Mesendoderm (in vitro differentiated cells): ENCODE data around the gene FAXC.

Experiments used
- DNase-seq: peaks from one replicate; pipeline ENCODE4 v3.0.0; 2013
- H2AK5ac ChIP-seq: 2 replicates; pipeline ENCODE4 v1.6.1; 2013; ENCODE audit warnings: low read length, inconsistent platforms
- H2BK120ac ChIP-seq: 2 replicates; pipeline ENCODE4 v1.6.1; 2013; ENCODE audit warnings: low read depth, mild to moderate bottlenecking, low read length, moderate library complexity, mixed read lengths
- H2BK15ac ChIP-seq: replicated peaks from 2 replicates; pipeline ENCODE4 v1.6.1; 2013; ENCODE audit warnings: low read depth, mild to moderate bottlenecking, moderate library complexity
- H2BK5ac ChIP-seq: 2 replicates; pipeline ENCODE4 v1.6.1; 2013; ENCODE audit warnings: low read length, inconsistent platforms
- H3K18ac ChIP-seq: 2 replicates; pipeline ENCODE4 v1.6.1; 2013; ENCODE audit warnings: mild to moderate bottlenecking, low read length, mixed read lengths
- H3K23ac ChIP-seq: one replicate; pipeline ENCODE4 v1.6.1; 2013; ENCODE audit warnings: low read length
- H3K27ac ChIP-seq: 2 replicates; pipeline ENCODE4 v1.5.1; 2013; ENCODE audit warnings: low read depth, mild to moderate bottlenecking, inconsistent platforms, low read length, moderate library complexity
- H3K27me3 ChIP-seq: 2 replicates; pipeline ENCODE4 v1.6.1; 2013; ENCODE audit warnings: low read length, control low read depth, mild to moderate bottlenecking, inconsistent platforms; ENCODE audit not compliant: insufficient read depth, poor library complexity
- H3K36me3 ChIP-seq: 2 replicates; pipeline ENCODE4 v1.6.1; 2013; ENCODE audit warnings: low read length, inconsistent platforms; ENCODE audit not compliant: control insufficient read depth, insufficient read depth
- H3K4ac ChIP-seq: one replicate; pipeline ENCODE4 v1.6.1; 2013; ENCODE audit warnings: low read depth, mild to moderate bottlenecking, low read length, moderate library complexity
- H3K4me1 ChIP-seq: 2 replicates; pipeline ENCODE4 v1.6.1; 2013; ENCODE audit warnings: low read depth, low read length, inconsistent platforms; ENCODE audit not compliant: control insufficient read depth
- H3K4me2 ChIP-seq: 2 replicates; pipeline ENCODE4 v1.6.1; 2013; ENCODE audit warnings: low read length
- H3K4me3 ChIP-seq: 2 replicates; pipeline ENCODE4 v1.5.1; 2013; ENCODE audit warnings: mild to moderate bottlenecking, low read length
- H3K56ac ChIP-seq: one replicate; pipeline ENCODE4 v1.6.1; 2013; ENCODE audit warnings: low read length
- H3K79me1 ChIP-seq: 2 replicates; pipeline ENCODE4 v1.6.1; 2013; ENCODE audit warnings: low read length, inconsistent platforms
- H3K79me2 ChIP-seq: 2 replicates; pipeline ENCODE4 v1.6.1; 2013; ENCODE audit warnings: mild to moderate bottlenecking, low read length; ENCODE audit not compliant: control insufficient read depth, insufficient read depth
- H3K9ac ChIP-seq: 2 replicates; pipeline ENCODE4 v1.6.1; 2013; ENCODE audit warnings: low read length, inconsistent platforms
- H4K5ac ChIP-seq: one replicate; pipeline ENCODE4 v1.6.1; 2013; ENCODE audit warnings: low read length
- H4K8ac ChIP-seq: one replicate; pipeline ENCODE4 v1.6.1; 2013; ENCODE audit warnings: low read depth, mild to moderate bottlenecking, control low read depth, low read length, moderate library complexity
- WGBS: extraction: QIAGEN DNeasy Blood & Tissue Kit; methylation state at CpG from one replicate; pipeline ENCODE4 v1.1.7; 2013; ENCODE audit warnings: low lambda C conversion rate, missing lambda C conversion rate; ENCODE audit not compliant: insufficient coverage; ENCODE audit errors: extremely low coverage; 5-methylcytosine and 5-hydroxymethylcytosine counted together

FAXC gene

DNA sequence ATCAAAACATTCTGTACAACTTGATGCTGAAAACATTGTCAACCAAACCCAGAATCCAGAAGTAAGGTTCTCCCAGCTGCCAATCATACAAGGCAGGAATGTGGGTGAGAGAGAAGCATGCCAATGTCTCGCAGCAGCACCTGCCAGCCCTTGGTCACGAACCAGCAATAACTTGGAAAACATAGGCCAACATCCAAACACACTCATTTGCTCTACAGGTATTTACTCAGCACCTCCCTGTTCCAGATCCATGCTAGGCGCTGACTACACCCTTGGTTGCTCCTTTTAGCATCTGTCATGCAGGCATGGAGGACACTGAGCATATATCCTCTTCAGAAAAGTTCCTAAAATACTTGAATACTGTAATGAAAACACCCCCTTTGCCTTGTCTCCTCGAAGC, 63.6 kb downstream of the FAXC start:
- H3K23ac ChIP-seq: no peak overlapping the region
- H2BK15ac ChIP-seq: no peak overlapping the region
- H3K27me3 ChIP-seq: no peaks in the 10 kb centered on the region
- no peak overlapping the region for H4K5ac ChIP-seq
- H3K79me2 ChIP-seq: no peaks in the 10 kb centered on the region
- H2BK120ac ChIP-seq: no peak overlapping the region
- H2BK5ac ChIP-seq: no peak overlapping the region
- no peak for DNase-seq
- H3K4me1 ChIP-seq: no peaks in the 10 kb centered on the region
- WGBS: no CpG with 5 or more reads among the region's 4 CpGs
- H3K4me3 ChIP-seq: no peak overlapping the region
- H3K18ac ChIP-seq: no peak overlapping the region
- H3K79me1 ChIP-seq: no peaks in the 10 kb centered on the region
- H3K56ac ChIP-seq: no peak overlapping the region
- H2AK5ac ChIP-seq: no peak overlapping the region
- H3K27ac ChIP-seq: no peak overlapping the region
- no peak overlapping the region for H3K4me2 ChIP-seq
- no peaks in the 10 kb centered on the region for H3K36me3 ChIP-seq
- H4K8ac ChIP-seq: no peak overlapping the region
- no peak overlapping the region for H3K9ac ChIP-seq
- H3K4ac ChIP-seq: no peak overlapping the region

DNA sequence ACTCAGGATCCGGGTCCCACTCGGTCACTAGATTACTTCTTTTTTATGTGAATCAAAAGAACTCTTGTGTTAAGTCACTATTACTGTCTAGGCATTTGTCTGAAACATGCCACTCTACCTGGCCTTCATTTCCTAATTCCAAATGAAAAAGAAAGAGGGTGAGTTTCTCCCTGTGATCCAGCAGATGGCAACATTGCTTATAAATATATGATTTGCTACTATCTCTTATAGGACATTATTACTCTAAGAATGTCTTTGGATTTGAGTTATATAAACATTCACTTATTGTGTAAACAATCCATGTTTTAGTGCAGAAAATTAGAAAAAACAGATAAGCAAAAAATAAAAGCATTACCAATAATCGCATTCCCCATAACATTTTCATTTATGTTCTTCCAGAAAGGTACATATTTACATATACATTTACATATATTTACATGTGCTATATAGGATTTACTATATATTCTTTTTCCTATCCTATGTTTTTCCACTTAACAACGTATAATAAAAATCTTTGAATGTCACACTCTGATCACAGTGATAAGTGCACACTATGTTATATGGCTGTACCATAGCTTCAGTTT, 66.9 kb downstream of the FAXC start:
- WGBS: 100% methylated on average over 1 of the region's 4 CpGs
- H3K36me3 ChIP-seq: no peaks in the 10 kb centered on the region
- no peak overlapping the region for H2AK5ac ChIP-seq
- no peak overlapping the region for H3K27ac ChIP-seq
- no peaks in the 10 kb centered on the region for H3K79me2 ChIP-seq
- H4K8ac ChIP-seq: no peak overlapping the region
- H2BK15ac ChIP-seq: no peak overlapping the region
- H3K56ac ChIP-seq: no peak overlapping the region
- H3K18ac ChIP-seq: no peak overlapping the region
- no peaks in the 10 kb centered on the region for H3K27me3 ChIP-seq
- H2BK5ac ChIP-seq: no peak overlapping the region
- no peak overlapping the region for H3K9ac ChIP-seq
- no peaks in the 10 kb centered on the region for H3K4me1 ChIP-seq
- no peak overlapping the region for H3K4ac ChIP-seq
- H4K5ac ChIP-seq: no peak overlapping the region
- H3K4me2 ChIP-seq: no peak overlapping the region
- no peak overlapping the region for H3K23ac ChIP-seq
- no peak overlapping the region for H3K4me3 ChIP-seq
- no peak overlapping the region for H2BK120ac ChIP-seq
- no peaks in the 10 kb centered on the region for H3K79me1 ChIP-seq
- DNase-seq: peak; percentile 16

DNA sequence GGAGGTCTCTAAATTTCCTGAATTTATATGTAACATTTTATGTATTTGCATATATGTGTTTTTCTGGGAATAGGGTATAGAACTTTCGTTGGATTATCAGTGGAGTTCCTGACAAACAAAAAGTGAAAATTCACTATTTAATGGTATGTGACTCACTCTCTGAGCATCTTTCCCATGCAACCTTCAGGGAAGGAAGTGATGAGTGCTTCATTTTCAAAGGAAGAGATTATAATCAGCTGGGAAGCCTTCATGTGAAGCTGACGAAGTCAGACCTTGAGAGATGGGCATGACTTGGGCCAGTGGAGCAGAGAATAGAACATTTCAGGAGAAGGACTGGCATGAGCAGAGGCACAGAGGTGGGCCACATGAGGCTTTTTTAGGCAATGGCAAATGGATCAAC, 72.7 kb downstream of the FAXC start:
- whole genome bisulfite sequencing: no CpG with 5 or more reads among the region's 2 CpGs

DNA sequence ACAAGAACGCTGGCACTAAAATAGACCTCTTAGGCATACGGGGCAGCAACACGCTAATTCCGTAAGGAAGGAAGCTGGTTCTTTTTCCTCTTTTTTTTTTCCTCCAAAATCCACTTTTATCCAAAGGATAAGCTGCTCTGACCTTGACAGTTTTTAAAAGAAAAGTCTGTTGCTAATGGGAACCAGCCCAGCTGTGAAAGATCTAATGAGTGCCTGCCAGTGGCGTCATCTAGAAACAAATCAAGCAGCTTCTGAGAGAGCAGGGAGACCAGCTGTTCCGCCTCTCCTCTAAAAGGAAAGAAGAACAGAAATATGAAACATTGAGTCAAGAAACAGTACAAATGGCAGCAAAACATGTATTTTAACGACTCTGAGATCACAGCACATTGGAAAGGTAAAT, 78.6 kb downstream of the FAXC start:
- Histone ChIP-seq H3K27me3 (no peaks in the 10 kb centered on the region), H3K4me3 (no peak overlapping the region), H3K9ac (no peak overlapping the region), H4K8ac (no peak overlapping the region), H3K18ac (no peak overlapping the region), H3K79me1 (no peaks in the 10 kb centered on the region), H2BK15ac (no peak overlapping the region), H3K79me2 (no peaks in the 10 kb centered on the region), H3K56ac (no peak overlapping the region), H3K4ac (no peak overlapping the region), H3K23ac (no peak overlapping the region), H3K4me1 (no peaks in the 10 kb centered on the region), H3K36me3 (no peaks in the 10 kb centered on the region), H3K4me2 (no peak overlapping the region), H2BK120ac (no peak overlapping the region), H2AK5ac (no peak overlapping the region), H2BK5ac (no peak overlapping the region), H3K27ac (no peak overlapping the region), H4K5ac (no peak overlapping the region)
- no CpG with 5 or more reads among the region's 7 CpGs for WGBS
- DNase-seq: no peak

More for the DNA sequence above, 72.7 kb downstream of the FAXC start:
- Histone ChIP-seq H2BK15ac (no peak overlapping the region), H3K36me3 (no peaks in the 10 kb centered on the region), H3K79me1 (no peaks in the 10 kb centered on the region), H3K18ac (no peak overlapping the region), H3K4me1 (no peaks in the 10 kb centered on the region), H3K27ac (no peak overlapping the region), H3K4ac (no peak overlapping the region), H3K79me2 (no peaks in the 10 kb centered on the region), H3K4me2 (no peak overlapping the region), H2BK120ac (no peak overlapping the region), H4K8ac (no peak overlapping the region), H3K4me3 (no peak overlapping the region), H3K9ac (no peak overlapping the region), H3K56ac (no peak overlapping the region), H3K27me3 (no peaks in the 10 kb centered on the region), H2BK5ac (no peak overlapping the region), H2AK5ac (no peak overlapping the region), H3K23ac (no peak overlapping the region), H4K5ac (no peak overlapping the region)
- DNase-seq: peak; percentile 61

DNA sequence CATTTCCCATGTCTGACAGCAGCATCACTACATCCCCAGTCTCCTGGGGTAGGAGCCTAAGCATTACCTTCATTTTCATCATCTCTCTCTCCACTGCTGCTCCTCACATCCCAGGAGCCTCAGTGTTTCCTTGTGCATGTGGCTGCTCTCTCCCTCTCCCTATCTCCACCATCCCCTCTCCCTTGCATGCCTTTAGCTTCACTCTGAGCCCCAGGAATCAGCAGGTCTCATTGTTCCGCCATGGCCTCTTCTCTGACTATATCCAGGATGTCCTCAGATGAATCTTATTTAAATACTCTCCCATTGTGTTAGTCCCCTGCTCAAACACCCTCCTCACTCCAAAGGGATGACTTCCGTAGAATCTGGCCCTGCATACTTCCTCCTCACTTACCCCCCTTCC, 79.4 kb downstream of the FAXC start:
- no peak overlapping the region for H2BK5ac ChIP-seq
- H4K5ac ChIP-seq: no peak overlapping the region
- no peak overlapping the region for H3K27ac ChIP-seq
- H3K79me1 ChIP-seq: no peaks in the 10 kb centered on the region
- H2AK5ac ChIP-seq: no peak overlapping the region
- H3K4me2 ChIP-seq: no peak overlapping the region
- H3K4me3 ChIP-seq: no peak overlapping the region
- no CpG with 5 or more reads among the region's 2 CpGs for WGBS
- no peak overlapping the region for H3K9ac ChIP-seq
- H3K4me1 ChIP-seq: no peaks in the 10 kb centered on the region
- H3K4ac ChIP-seq: no peak overlapping the region
- H3K56ac ChIP-seq: no peak overlapping the region
- no peak overlapping the region for H2BK120ac ChIP-seq
- H3K23ac ChIP-seq: no peak overlapping the region
- no peaks in the 10 kb centered on the region for H3K36me3 ChIP-seq
- H3K18ac ChIP-seq: no peak overlapping the region
- no peaks in the 10 kb centered on the region for H3K79me2 ChIP-seq
- peak; percentile 14 for DNase-seq
- no peak overlapping the region for H2BK15ac ChIP-seq
- H4K8ac ChIP-seq: no peak overlapping the region
- no peaks in the 10 kb centered on the region for H3K27me3 ChIP-seq

DNA sequence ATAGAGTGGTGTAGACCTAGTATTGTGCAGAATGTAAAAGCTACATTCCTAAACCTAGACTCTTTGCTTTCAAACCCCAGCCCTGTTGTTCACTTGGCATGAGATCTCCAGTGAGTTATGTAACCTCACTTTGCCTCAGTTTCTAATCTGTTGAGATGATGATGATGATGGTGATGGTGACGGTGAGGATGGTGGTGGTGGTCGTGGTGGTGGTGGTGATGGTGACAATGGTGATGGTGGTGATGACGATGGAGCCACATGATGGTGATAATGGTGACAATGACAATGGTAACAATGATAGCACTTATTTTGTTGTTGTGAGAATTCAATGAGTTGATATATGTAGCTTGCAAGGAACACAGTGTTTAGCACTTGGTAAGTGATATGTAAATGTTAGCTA, 80.3 kb downstream of the FAXC start:
- Histone ChIP-seq H3K56ac (no peak overlapping the region), H3K4me2 (no peak overlapping the region), H3K4me1 (no peaks in the 10 kb centered on the region), H2BK15ac (no peak overlapping the region), H4K8ac (no peak overlapping the region), H3K4ac (no peak overlapping the region), H3K27me3 (no peaks in the 10 kb centered on the region), H2BK120ac (no peak overlapping the region), H3K9ac (no peak overlapping the region), H3K4me3 (no peak overlapping the region), H3K27ac (no peak overlapping the region), H3K18ac (no peak overlapping the region), H2AK5ac (no peak overlapping the region), H2BK5ac (no peak overlapping the region), H3K79me1 (no peaks in the 10 kb centered on the region), H4K5ac (no peak overlapping the region), H3K36me3 (no peaks in the 10 kb centered on the region), H3K23ac (no peak overlapping the region), H3K79me2 (no peaks in the 10 kb centered on the region)
- WGBS: no CpG with 5 or more reads among the region's 3 CpGs
- DNase-seq: no peak
